Activated CD8-positive, alpha-beta T cell treated with anti-CD3 and anti-CD28 coated beads, Interleukin-2, amount 10 ng/mL, durations not matched to agents 7 days and 5 days (primary cell): ENCODE measurements around the gene MEMO1. TPM values are rescaled to one million over a fixed set of nuclear protein-coding genes. Genes with fewer than 3 reads are reported as not detected.

ENCODE experiments used
- ATAC-seq: fragments of 150-1000 bp; cut with Tn5 transposase; one replicate; pipeline ENCODE4 v1.10.0; 2021; ENCODE audit warnings: moderate library complexity
- CTCF ChIA-PET: fragments of 350-600 bp; sonication (Branson Sonifier 250); formaldehyde crosslinking; loops from one replicate; lab custom pipeline; 2021; ENCODE audit warnings: antibody characterized with exemption; lab: Charles Lee
- POLR2A ChIA-PET: fragments of 350-600 bp; sonication (Branson Sonifier 250); formaldehyde crosslinking; loops from one replicate; lab custom pipeline; 2021; ENCODE audit warnings: antibody characterized with exemption; lab: Charles Lee
- DNase-seq: peaks from one replicate; pipeline ENCODE4 v3.0.0-alpha.2; 2020
- H3K27ac Mint-ChIP-seq: one replicate; pipeline ENCODE4 v1.8.0; 2021; ENCODE audit warnings: mild to moderate bottlenecking, mixed read lengths
- H3K27me3 Mint-ChIP-seq: one replicate; pipeline ENCODE4 v1.8.0; 2021; ENCODE audit warnings: low read depth, mixed read lengths
- H3K36me3 Mint-ChIP-seq: one replicate; pipeline ENCODE4 v1.8.0; 2021; ENCODE audit warnings: low read depth, mixed read lengths
- H3K4me1 Mint-ChIP-seq: one replicate; pipeline ENCODE4 v1.8.0; 2021; ENCODE audit warnings: low read depth, mixed read lengths
- H3K4me3 Mint-ChIP-seq: one replicate; pipeline ENCODE4 v1.8.0; 2021; ENCODE audit warnings: mild to moderate bottlenecking, mixed read lengths
- H3K9me3 Mint-ChIP-seq: one replicate; pipeline ENCODE4 v1.8.0; 2022; ENCODE audit warnings: mixed read lengths; ENCODE audit not compliant: insufficient read depth
- total RNA-seq, 2 experiments: library from RNA; stranded (reverse); gene quantifications; one replicate each; pipeline ENCODE4 v1.2.3, GENCODE V29; 2021

The MEMO1 gene
- total RNA-seq, 2 experiments from 2014 or later, result 50.5 to 51.5 TPM

GRCh38 chr2:31996571-31997150 is 14.1 kb downstream of the MEMO1 start:
- ChIA-PET CTCF (interaction anchor here (1.1 kb wide), 1 partner anchor 12 kb away, joined by 3 read pairs; no protein-coding TSS in a partner anchor), POLR2A (no interaction called here)
- Mint-ChIP-seq H3K4me1 (peaks cover 44% of the 10 kb centered on the region), H3K36me3 (peaks cover 7% of the 10 kb centered on the region), H3K27me3 (no peaks in the 10 kb centered on the region), H3K27ac (no peak overlapping the region), H3K9me3 (no peaks in the 10 kb centered on the region), H3K4me3 (no peak overlapping the region)
- ATAC-seq (no peak), DNase-seq (no peak)

GRCh38 chr2:31992934-31993333 is 17.9 kb downstream of the MEMO1 start:
- CTCF ChIA-PET, result no interaction called here

GRCh38 chr2:31992025-31992579 is 18.7 kb downstream of the MEMO1 start:
- no peak for DNase-seq
- Mint-ChIP-seq H3K27ac (no peak overlapping the region), H3K4me3 (no peak overlapping the region), H3K36me3 (peaks cover 11% of the 10 kb centered on the region), H3K4me1 (peaks cover 27% of the 10 kb centered on the region), H3K27me3 (no peaks in the 10 kb centered on the region), H3K9me3 (peaks cover 2% of the 10 kb centered on the region)
- POLR2A ChIA-PET, result no interaction called here
- CTCF ChIA-PET, result no interaction called here
- ATAC-seq, result no peak

More at GRCh38 chr2:31992934-31993333, 17.9 kb downstream of the MEMO1 start:
- no peak overlapping the region for H3K27ac Mint-ChIP-seq
- no peak for ATAC-seq
- no peak for DNase-seq
- no peak overlapping the region for H3K4me3 Mint-ChIP-seq
- peaks cover 2% of the 10 kb centered on the region for H3K9me3 Mint-ChIP-seq
- POLR2A ChIA-PET, result no interaction called here
- H3K36me3 Mint-ChIP-seq, result peaks cover 11% of the 10 kb centered on the region
- H3K4me1 Mint-ChIP-seq, result peaks cover 33% of the 10 kb centered on the region
- H3K27me3 Mint-ChIP-seq, result no peaks in the 10 kb centered on the region

- peaks cover 19% of the 10 kb centered on the region for H3K4me1 Mint-ChIP-seq
- no peak overlapping the region for H3K4me3 Mint-ChIP-seq
- DNase-seq (no peak), ATAC-seq (no peak)
- POLR2A ChIA-PET, result no interaction called here
- H3K27me3 Mint-ChIP-seq, result no peaks in the 10 kb centered on the region
- H3K27ac Mint-ChIP-seq, result no peak overlapping the region
- CTCF ChIA-PET, result no interaction called here
- H3K36me3 Mint-ChIP-seq, result peaks cover 11% of the 10 kb centered on the region
- H3K9me3 Mint-ChIP-seq, result peaks cover 2% of the 10 kb centered on the region
Measured at GRCh38 chr2:31989946-31990345, 20.9 kb downstream of the MEMO1 start.

GRCh38 chr2:31987454-31988220 is 23.2 kb downstream of the MEMO1 start:
- POLR2A ChIA-PET, result no interaction called here
- ATAC-seq (no peak), DNase-seq (no peak)
- H3K4me1 Mint-ChIP-seq, result peaks cover 11% of the 10 kb centered on the region
- peaks cover 2% of the 10 kb centered on the region for H3K9me3 Mint-ChIP-seq
- H3K27me3 Mint-ChIP-seq, result no peaks in the 10 kb centered on the region
- CTCF ChIA-PET, result no interaction called here
- peaks cover 17% of the 10 kb centered on the region for H3K36me3 Mint-ChIP-seq
- H3K4me3 Mint-ChIP-seq, result no peak overlapping the region
- H3K27ac Mint-ChIP-seq, result no peak overlapping the region

GRCh38 chr2:31986906-31987305 is 23.9 kb downstream of the MEMO1 start:
- no peak overlapping the region for H3K27ac Mint-ChIP-seq
- ATAC-seq, result no peak
- peaks cover 6% of the 10 kb centered on the region for H3K4me1 Mint-ChIP-seq
- H3K9me3 Mint-ChIP-seq, result peaks cover 2% of the 10 kb centered on the region
- ChIA-PET CTCF (no interaction called here), POLR2A (no interaction called here)
- H3K36me3 Mint-ChIP-seq, result peaks cover 14% of the 10 kb centered on the region
- H3K27me3 Mint-ChIP-seq, result no peaks in the 10 kb centered on the region
- H3K4me3 Mint-ChIP-seq, result no peak overlapping the region
- no peak for DNase-seq

GRCh38 chr2:31983762-31984467 is 26.9 kb downstream of the MEMO1 start:
- DNase-seq, result no peak
- ChIA-PET POLR2A (no interaction called here), CTCF (no interaction called here)
- Mint-ChIP-seq H3K4me3 (no peak overlapping the region), H3K4me1 (peaks cover 18% of the 10 kb centered on the region), H3K9me3 (peaks cover under 1% of the 10 kb centered on the region), H3K27me3 (no peaks in the 10 kb centered on the region), H3K27ac (no peak overlapping the region), H3K36me3 (peaks cover 9% of the 10 kb centered on the region)
- ATAC-seq, result no peak

GRCh38 chr2:31980674-31981356 is 30.0 kb downstream of the MEMO1 start:
- peaks cover 18% of the 10 kb centered on the region for H3K4me1 Mint-ChIP-seq
- DNase-seq, result no peak
- no peaks in the 10 kb centered on the region for H3K27me3 Mint-ChIP-seq
- H3K27ac Mint-ChIP-seq, result no peak overlapping the region
- peaks cover 4% of the 10 kb centered on the region for H3K9me3 Mint-ChIP-seq
- peaks cover 13% of the 10 kb centered on the region for H3K36me3 Mint-ChIP-seq
- ChIA-PET POLR2A (no interaction called here), CTCF (interaction anchor here (1.0 kb wide), 1 partner anchor 27 kb away, joined by 3 read pairs; no protein-coding TSS in a partner anchor)
- peak; percentile 63 for ATAC-seq
- no peak overlapping the region for H3K4me3 Mint-ChIP-seq

- Mint-ChIP-seq H3K4me1 (peaks cover 20% of the 10 kb centered on the region), H3K27ac (no peak overlapping the region), H3K36me3 (peaks cover 14% of the 10 kb centered on the region), H3K4me3 (no peak overlapping the region), H3K27me3 (no peaks in the 10 kb centered on the region), H3K9me3 (peaks cover 4% of the 10 kb centered on the region)
- ATAC-seq (no peak), DNase-seq (no peak)
- CTCF ChIA-PET, result no interaction called here
- POLR2A ChIA-PET, result no interaction called here
Measured at GRCh38 chr2:31979956-31980355, 30.9 kb downstream of the MEMO1 start.

- no peak overlapping the region for H3K27ac Mint-ChIP-seq
- CTCF ChIA-PET, result no interaction called here
- no peaks in the 10 kb centered on the region for H3K27me3 Mint-ChIP-seq
- peaks cover 4% of the 10 kb centered on the region for H3K9me3 Mint-ChIP-seq
- ATAC-seq, result no peak
- DNase-seq, result no peak
- peaks cover 20% of the 10 kb centered on the region for H3K4me1 Mint-ChIP-seq
- peaks cover 14% of the 10 kb centered on the region for H3K36me3 Mint-ChIP-seq
- H3K4me3 Mint-ChIP-seq, result no peak overlapping the region
- POLR2A ChIA-PET, result no interaction called here
Measured at GRCh38 chr2:31979018-31979417, 31.8 kb downstream of the MEMO1 start.

- H3K4me1 Mint-ChIP-seq, result peaks cover 23% of the 10 kb centered on the region
Measured at GRCh38 chr2:31978436-31978835, 32.4 kb downstream of the MEMO1 start.

More at GRCh38 chr2:31978436-31978835, 32.4 kb downstream of the MEMO1 start:
- H3K9me3 Mint-ChIP-seq, result peaks cover 4% of the 10 kb centered on the region
- H3K27me3 Mint-ChIP-seq, result no peaks in the 10 kb centered on the region
- no peak for ATAC-seq
- no peak overlapping the region for H3K4me3 Mint-ChIP-seq
- POLR2A ChIA-PET, result no interaction called here
- H3K36me3 Mint-ChIP-seq, result peaks cover 9% of the 10 kb centered on the region
- CTCF ChIA-PET, result no interaction called here
- no peak overlapping the region for H3K27ac Mint-ChIP-seq
- DNase-seq, result no peak
